MM.1S (cell line): ENCODE measurements around the gene MAP9.

ENCODE experiments used
- DNase-seq: peaks from one replicate; pipeline ENCODE4 v3.0.0-alpha.2; 2015
- H2AFZ ChIP-seq: fragments of 300-600 bp; sonication (generic); 2 replicates; pipeline ENCODE4 v1.6.0; 2016; ENCODE audit warnings: antibody characterized with exemption, low read length
- H3F3A ChIP-seq: fragments of 300-600 bp; sonication (generic); 2 replicates; pipeline ENCODE4 v1.6.1; 2016; ENCODE audit warnings: mild to moderate bottlenecking, antibody characterized with exemption, low read length, moderate library complexity, mixed read lengths; ENCODE audit not compliant: insufficient read depth
- H3K27ac ChIP-seq: fragments of 300-600 bp; sonication (generic); 2 replicates; pipeline ENCODE4 v1.5.1; 2016; ENCODE audit warnings: mild to moderate bottlenecking, low read length
- H3K27me3 ChIP-seq: fragments of 300-600 bp; sonication (generic); replicated peaks from 2 replicates; pipeline ENCODE4 v1.6.0; 2016; ENCODE audit warnings: low read length; ENCODE audit not compliant: insufficient read depth
- H3K36me3 ChIP-seq: fragments of 300-600 bp; sonication (generic); replicated peaks from 2 replicates; pipeline ENCODE4 v1.6.1; 2016; ENCODE audit warnings: mild to moderate bottlenecking, low read length, mixed read lengths; ENCODE audit not compliant: insufficient read depth
- H3K4me1 ChIP-seq: fragments of 300-600 bp; sonication (generic); 2 replicates; pipeline ENCODE4 v1.6.1; 2016; ENCODE audit warnings: low read length, mixed read lengths
- H3K4me2 ChIP-seq: fragments of 300-600 bp; sonication (generic); 2 replicates; pipeline ENCODE4 v1.6.0; 2016; ENCODE audit warnings: low read depth, low read length
- H3K4me3 ChIP-seq: fragments of 300-600 bp; sonication (generic); 2 replicates; pipeline ENCODE4 v1.5.1; 2016; ENCODE audit warnings: low read length, mixed read lengths
- H3K79me2 ChIP-seq: fragments of 300-600 bp; sonication (generic); 2 replicates; pipeline ENCODE4 v1.6.1; 2016; ENCODE audit warnings: mixed run types, low read length, mixed read lengths
- H3K9ac ChIP-seq: fragments of 300-600 bp; sonication (generic); 2 replicates; pipeline ENCODE4 v1.6.1; 2016; ENCODE audit warnings: low read length, mixed read lengths
- H3K9me2 ChIP-seq: fragments of 300-600 bp; sonication (generic); replicated peaks from 2 replicates; pipeline ENCODE4 v1.6.1; 2016; ENCODE audit warnings: mild to moderate bottlenecking, low read length, mixed read lengths; ENCODE audit not compliant: insufficient read depth
- H3K9me3 ChIP-seq: fragments of 300-600 bp; sonication (generic); replicated peaks from 2 replicates; pipeline ENCODE4 v1.6.1; 2016; ENCODE audit warnings: mild to moderate bottlenecking, low read length, mixed read lengths; ENCODE audit not compliant: insufficient read depth
- H4K20me1 ChIP-seq: fragments of 300-600 bp; sonication (generic); 2 replicates; pipeline ENCODE4 v1.6.1; 2016; ENCODE audit warnings: mild to moderate bottlenecking, low read length, moderate library complexity, mixed read lengths; ENCODE audit not compliant: insufficient read depth
- CTCF ChIP-seq: fragments of 300-600 bp; sonication (generic); IDR thresholded peaks from 2 replicates; pipeline ENCODE4 v1.5.1; 2016; ENCODE audit warnings: antibody characterized with exemption, low read length, mixed read lengths
- EZH2 ChIP-seq: fragments of 300-600 bp; sonication (generic); optimal IDR thresholded peaks from 2 replicates; pipeline ENCODE3; 2017; ENCODE audit warnings: low read depth, mild to moderate bottlenecking, antibody characterized with exemption, low read length, mixed read lengths
- EZH2phosphoT487 ChIP-seq: fragments of 300-600 bp; sonication (generic); IDR thresholded peaks from 2 replicates; pipeline ENCODE4 v1.6.1; 2018; ENCODE audit warnings: antibody characterized with exemption, low read length

The MAP9 gene

GRCh38 chr4:155400893-155401292, 24.1 kb upstream of the MAP9 start:
- Histone ChIP-seq H2AFZ (no peak overlapping the region), H3K36me3 (no peaks in the 10 kb centered on the region), H3K79me2 (no peaks in the 10 kb centered on the region), H3K4me3 (no peak overlapping the region), H3K9ac (no peak overlapping the region), H3F3A (no peaks in the 10 kb centered on the region), H3K27me3 (no peaks in the 10 kb centered on the region), H3K4me2 (no peak overlapping the region), H3K4me1 (no peaks in the 10 kb centered on the region), H3K9me3 (no peaks in the 10 kb centered on the region), H4K20me1 (no peaks in the 10 kb centered on the region), H3K27ac (no peak overlapping the region), H3K9me2 (no peaks in the 10 kb centered on the region)
- DNase-seq, result no peak
- TF ChIP-seq CTCF (no peak), EZH2 (no peak), EZH2phosphoT487 (no peak)

DNA sequence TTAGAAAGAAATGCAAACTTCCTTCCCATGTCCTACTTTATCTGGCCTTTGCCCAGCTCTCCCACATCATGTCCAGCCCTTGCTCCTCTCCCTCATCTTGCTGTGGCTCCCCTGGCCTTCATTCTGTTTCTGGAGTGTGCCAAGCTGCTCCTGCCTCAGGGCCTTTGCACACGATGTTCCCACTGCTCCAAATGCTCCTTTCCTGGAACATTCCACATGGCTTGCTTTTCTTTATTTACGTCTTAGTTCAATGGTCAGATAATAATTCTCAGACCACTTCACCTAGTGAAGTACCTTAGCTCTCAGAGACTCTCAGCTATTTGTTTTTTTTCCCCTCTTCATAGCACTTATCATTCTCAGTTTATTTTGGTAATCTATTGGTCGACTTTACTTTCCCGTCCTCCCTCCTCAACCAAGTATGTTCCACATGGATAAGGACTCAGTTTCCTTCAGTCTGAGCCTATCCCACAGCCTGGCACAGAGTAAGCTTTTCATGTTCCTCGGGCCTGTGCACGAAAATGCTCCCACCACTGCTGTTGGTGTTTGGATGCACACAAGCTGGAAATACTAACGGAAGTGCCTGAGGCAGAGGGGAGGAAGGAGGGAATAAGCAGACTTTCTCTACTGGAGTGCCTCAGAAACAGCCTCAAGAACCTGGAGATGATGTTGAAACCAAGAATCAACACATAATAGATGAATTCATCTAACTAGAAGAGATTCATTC, 23.4 kb upstream of the MAP9 start:
- Histone ChIP-seq H2AFZ (no peak overlapping the region), H4K20me1 (no peaks in the 10 kb centered on the region), H3K27me3 (no peaks in the 10 kb centered on the region), H3K4me3 (no peak overlapping the region), H3K9me3 (no peaks in the 10 kb centered on the region), H3K27ac (no peak overlapping the region), H3K9ac (no peak overlapping the region), H3F3A (no peaks in the 10 kb centered on the region), H3K36me3 (no peaks in the 10 kb centered on the region), H3K4me2 (no peak overlapping the region), H3K4me1 (no peaks in the 10 kb centered on the region), H3K79me2 (no peaks in the 10 kb centered on the region), H3K9me2 (no peaks in the 10 kb centered on the region)
- TF ChIP-seq EZH2 (no peak), EZH2phosphoT487 (no peak), CTCF (no peak)
- DNase-seq, result no peak

- Histone ChIP-seq H4K20me1 (no peaks in the 10 kb centered on the region), H2AFZ (no peak overlapping the region), H3K4me3 (no peak overlapping the region), H3K79me2 (no peaks in the 10 kb centered on the region), H3F3A (no peaks in the 10 kb centered on the region), H3K9me2 (no peaks in the 10 kb centered on the region), H3K36me3 (no peaks in the 10 kb centered on the region), H3K4me2 (no peak overlapping the region), H3K27me3 (no peaks in the 10 kb centered on the region), H3K9me3 (no peaks in the 10 kb centered on the region), H3K9ac (no peak overlapping the region), H3K27ac (no peak overlapping the region), H3K4me1 (no peaks in the 10 kb centered on the region)
- TF ChIP-seq CTCF, result no peak
- no peak for TF ChIP-seq EZH2
- TF ChIP-seq EZH2phosphoT487, result no peak
- DNase-seq, result no peak
Measured at GRCh38 chr4:155392481-155393184, 15.9 kb upstream of the MAP9 start.
